Liver (tissue), 3 donors: Measurements from ENCODE around the gene CLEC16A.

ENCODE experiments used
- CTCF ChIP-seq: fragments of 150-350 bp; IDR thresholded peaks from 2 replicates; pipeline ENCODE4 v1.5.1; 2017; ENCODE audit warnings: improper control_type of control experiment, low read depth, low read length; ENCODE audit not compliant: missing input control
- EGR1 ChIP-seq, 2 donors: IDR thresholded peaks; 2 replicates each; pipeline ENCODE4 v1.6.1; 2016 to 2018; ENCODE audit warnings: antibody characterized with exemption in 2 of 2, low read depth in 2 of 2
- JUND ChIP-seq, 2 donors: IDR thresholded peaks; 2 replicates each; pipeline ENCODE4 v1.6.1; 2016; ENCODE audit warnings: antibody characterized with exemption in 2 of 2
- NR2F2 ChIP-seq: IDR thresholded peaks from 2 replicates; pipeline ENCODE4 v1.6.1; 2016; ENCODE audit warnings: antibody characterized with exemption
- RAD21 ChIP-seq, 2 donors: IDR thresholded peaks; 2 replicates each; pipeline ENCODE4 v1.6.1; 2016; ENCODE audit warnings: antibody characterized with exemption in 2 of 2, mild to moderate bottlenecking in 2 of 2
- REST ChIP-seq: IDR thresholded peaks from 2 replicates; pipeline ENCODE4 v1.6.1; 2016; ENCODE audit warnings: antibody characterized with exemption, mild to moderate bottlenecking
- SP1 ChIP-seq: IDR thresholded peaks from 2 replicates; pipeline ENCODE4 v1.6.1; 2018; ENCODE audit warnings: antibody characterized with exemption, mild to moderate bottlenecking
- TAF1 ChIP-seq: conservative IDR thresholded peaks from 2 replicates; pipeline ENCODE4 v1.6.1; 2016; ENCODE audit warnings: antibody characterized with exemption, mild to moderate bottlenecking
- YY1 ChIP-seq: IDR thresholded peaks from 2 replicates; pipeline ENCODE4 v1.6.1; 2016; ENCODE audit warnings: antibody characterized with exemption, mild to moderate bottlenecking
- donor health status: healthy.
- donor health status: healthy.

- TF ChIP-seq CTCF (no peak), REST (no peak), JUND (IDR thresholded peaks at IDR 0.05) (no peak), RAD21 (IDR thresholded peaks at IDR 0.05) (no peak), EGR1 (IDR thresholded peaks at IDR 0.05; ENCODE audit: low read depth in 2 of 2) (no peak), NR2F2 (no peak), TAF1 (no peak), YY1 (no peak), SP1 (no peak)
Measured at GRCh38 chr16:11042191-11042590, 97.8 kb downstream of the CLEC16A start.
